Mucosa of stomach (tissue), 1 donor: ENCODE data around the gene SFT2D2.
"Not testable (repeated sequence)": the region's sequence is repeated elsewhere in the genome, so short reads cannot be mapped to it uniquely, and the experiment has no call there.

Experiments
- H3K27me3 ChIP-seq: one replicate; pipeline ENCODE4 v1.7.0; 2013; ENCODE audit warnings: mild to moderate bottlenecking, low read length; ENCODE audit not compliant: control insufficient read depth, insufficient read depth
- H3K36me3 ChIP-seq: one replicate; pipeline ENCODE4 v1.7.0; 2013; ENCODE audit warnings: low read length; ENCODE audit not compliant: control insufficient read depth, insufficient read depth
- H3K4me1 ChIP-seq: one replicate; pipeline ENCODE4 v1.7.0; 2013; ENCODE audit warnings: mild to moderate bottlenecking, low read length; ENCODE audit not compliant: control insufficient read depth, insufficient read depth
- H3K4me3 ChIP-seq: one replicate; pipeline ENCODE4 v1.7.0; 2013; ENCODE audit warnings: low read length
- H3K9ac ChIP-seq: one replicate; pipeline ENCODE4 v1.7.0; 2013; ENCODE audit warnings: mild to moderate bottlenecking, low read length, moderate library complexity
- H3K9me3 ChIP-seq: one replicate; pipeline ENCODE4 v1.7.0; 2013; ENCODE audit warnings: mild to moderate bottlenecking, low read length, moderate library complexity; ENCODE audit not compliant: control insufficient read depth
- donor health status: Pancreatic carcinoma.

Gene SFT2D2

GRCh38 chr1:168225476-168226190, at the start of gene SFT2D2:
Gene SFT2D2 (plus strand): TSS chr1:168226004. CDS start chr1:168226080, 76 bp downstream.
- peak within 1 kb of the TSS; percentile 94 for H3K9ac ChIP-seq
- no peaks in the 10 kb centered on the region for H3K27me3 ChIP-seq
- H3K9me3 ChIP-seq, result no peaks in the 10 kb centered on the region
- no peaks in the 10 kb centered on the region for H3K36me3 ChIP-seq
- peaks cover 8% of the 10 kb centered on the region for H3K4me1 ChIP-seq
- H3K4me3 ChIP-seq, result peak within 1 kb of the TSS; percentile 69

- peak overlapping the region; percentile 74 for H3K9ac ChIP-seq
- peaks cover 6% of the 10 kb centered on the region for H3K4me1 ChIP-seq
- H3K9me3 ChIP-seq, result no peaks in the 10 kb centered on the region
- no peaks in the 10 kb centered on the region for H3K27me3 ChIP-seq
- peak overlapping the region; percentile 49 for H3K4me3 ChIP-seq
- no peaks in the 10 kb centered on the region for H3K36me3 ChIP-seq
Observed at GRCh38 chr1:168178227-168178637, 47.6 kb upstream of the SFT2D2 start.

- Histone ChIP-seq H3K4me3 (peak within 1 kb of the TSS; percentile 49), H3K36me3 (no peaks in the 10 kb centered on the region), H3K9me3 (no peaks in the 10 kb centered on the region), H3K4me1 (peaks cover 6% of the 10 kb centered on the region), H3K9ac (peak within 1 kb of the TSS; percentile 74), H3K27me3 (no peaks in the 10 kb centered on the region)
Observed at GRCh38 chr1:168178638-168179437, 47.0 kb upstream of the SFT2D2 start, which contains the start of gene TIPRL. Gene TIPRL (plus strand): TSS chr1:168178962. CDS start chr1:168179078, 116 bp downstream.

GRCh38 chr1:168179438-168180147, 46.2 kb upstream of the SFT2D2 start:
- no peaks in the 10 kb centered on the region for H3K27me3 ChIP-seq
- H3K4me1 ChIP-seq, result peaks cover 6% of the 10 kb centered on the region
- H3K36me3 ChIP-seq, result no peaks in the 10 kb centered on the region
- peak overlapping the region; percentile 49 for H3K4me3 ChIP-seq
- H3K9me3 ChIP-seq, result no peaks in the 10 kb centered on the region
- peak overlapping the region; percentile 74 for H3K9ac ChIP-seq

- peak overlapping the region; percentile 49 for H3K4me3 ChIP-seq
- no peaks in the 10 kb centered on the region for H3K27me3 ChIP-seq
- no peaks in the 10 kb centered on the region for H3K9me3 ChIP-seq
- H3K4me1 ChIP-seq, result peaks cover 6% of the 10 kb centered on the region
- peak overlapping the region; percentile 74 for H3K9ac ChIP-seq
- H3K36me3 ChIP-seq, result no peaks in the 10 kb centered on the region
Observed at GRCh38 chr1:168180148-168180524, 45.7 kb upstream of the SFT2D2 start.

GRCh38 chr1:168181063-168181720, 44.6 kb upstream of the SFT2D2 start:
- not testable (repeated sequence) for H3K4me3 ChIP-seq, H3K9ac ChIP-seq, H3K9me3 ChIP-seq, H3K4me1 ChIP-seq, H3K36me3 ChIP-seq, H3K27me3 ChIP-seq

GRCh38 chr1:168187177-168187576, 38.6 kb upstream of the SFT2D2 start:
- Histone ChIP-seq H3K36me3 (no peaks in the 10 kb centered on the region), H3K9me3 (no peaks in the 10 kb centered on the region), H3K4me3 (no peak overlapping the region), H3K4me1 (no peaks in the 10 kb centered on the region), H3K9ac (no peak overlapping the region), H3K27me3 (no peaks in the 10 kb centered on the region)

- Histone ChIP-seq H3K36me3 (no peaks in the 10 kb centered on the region), H3K27me3 (no peaks in the 10 kb centered on the region), H3K4me3 (no peak overlapping the region), H3K9ac (no peak overlapping the region), H3K4me1 (no peaks in the 10 kb centered on the region), H3K9me3 (no peaks in the 10 kb centered on the region)
Observed at GRCh38 chr1:168190403-168190802, 35.4 kb upstream of the SFT2D2 start.

- no peaks in the 10 kb centered on the region for H3K4me1 ChIP-seq
- H3K36me3 ChIP-seq, result no peaks in the 10 kb centered on the region
- H3K27me3 ChIP-seq, result no peaks in the 10 kb centered on the region
- no peak overlapping the region for H3K9ac ChIP-seq
- no peak overlapping the region for H3K4me3 ChIP-seq
- no peaks in the 10 kb centered on the region for H3K9me3 ChIP-seq
Observed at GRCh38 chr1:168195199-168196135, 30.3 kb upstream of the SFT2D2 start.

- Histone ChIP-seq H3K27me3 (no peaks in the 10 kb centered on the region), H3K36me3 (no peaks in the 10 kb centered on the region), H3K4me1 (no peaks in the 10 kb centered on the region), H3K4me3 (no peak overlapping the region), H3K9ac (no peak overlapping the region), H3K9me3 (no peaks in the 10 kb centered on the region)
Observed at GRCh38 chr1:168199056-168199455, 26.7 kb upstream of the SFT2D2 start.
